Inflammatory macrophage treated with lipopolysaccharide for 1 hour (primary cell): ENCODE measurements around the gene PROKR1.
"Not testable (repeated sequence)": the region's sequence is repeated elsewhere in the genome, so short reads cannot be mapped to it uniquely, and the experiment has no call there.

Source experiments
- DNase-seq, 2 donors: peaks; one replicate each; pipeline ENCODE4 v3.0.0-alpha.2; 2020 to 2022

Gene PROKR1

GRCh38 chr2:68643011-68643873 is at the start of gene PROKR1:
Gene PROKR1, plus strand, starts transcription at chr2:68643579. Its CDS starts 2,243 bp downstream, at chr2:68645822.
- DNase-seq, result peak; percentile 7 to 24

GRCh38 chr2:68594041-68594440 is 49.3 kb upstream of the PROKR1 start:
- DNase-seq, result peak in 1 of 2 donors; percentile 22

DNA sequence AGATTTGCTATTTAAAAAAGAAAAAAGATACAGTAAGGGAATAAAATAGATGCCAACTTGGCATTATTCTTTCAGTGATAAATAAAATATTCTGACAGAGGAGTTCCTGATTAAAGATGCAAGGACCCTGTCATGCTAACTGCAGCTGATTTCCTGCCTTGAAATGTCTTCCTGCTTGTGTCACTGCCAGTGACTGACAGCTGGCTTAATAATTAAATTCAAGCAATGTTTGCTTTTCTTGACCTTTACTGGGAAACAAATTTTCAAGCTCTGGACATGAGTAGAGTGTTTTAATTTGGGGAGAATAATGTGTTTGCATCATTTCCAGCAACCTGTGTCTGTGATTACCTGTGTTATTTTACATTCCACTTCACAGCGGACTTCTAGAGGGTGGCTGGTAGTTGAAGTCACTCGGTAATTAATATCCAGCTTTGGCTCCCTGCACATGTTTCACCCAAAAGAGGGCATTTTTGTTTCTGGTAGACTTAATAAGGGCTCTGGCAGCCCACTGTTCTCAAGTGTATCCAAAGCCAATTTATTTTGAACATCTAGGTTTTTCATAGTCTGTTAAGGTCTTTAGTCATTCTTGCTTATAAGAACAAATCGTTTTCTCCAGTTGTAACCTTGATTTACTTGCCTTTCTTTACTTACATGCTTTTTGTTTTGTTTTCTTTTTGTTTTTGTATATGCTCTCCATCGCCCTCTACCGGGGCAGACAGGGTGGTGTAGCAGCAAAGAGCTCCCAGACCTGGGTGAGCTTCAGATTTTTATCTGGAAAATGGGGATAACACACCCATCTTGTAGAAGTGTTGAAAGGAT is 48.5 kb upstream of the PROKR1 start:
- DNase-seq, result peak; percentile 19 to 62

DNA sequence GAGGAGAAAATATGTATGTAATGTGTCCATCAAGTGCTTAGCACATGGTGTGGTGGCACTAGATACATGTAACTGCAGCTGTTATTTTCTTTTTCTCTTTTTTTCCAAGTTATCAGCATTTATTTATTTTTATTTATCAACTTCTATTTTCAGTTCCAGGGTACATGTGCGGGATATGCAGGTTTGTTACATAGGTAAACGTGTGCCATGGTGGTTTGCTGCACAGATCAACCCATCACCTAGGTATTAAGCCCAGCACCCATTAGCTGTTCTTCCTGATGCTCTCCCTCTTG is 47.9 kb upstream of the PROKR1 start:
- not testable (repeated sequence) for DNase-seq

GRCh38 chr2:68600495-68600894 is 42.9 kb upstream of the PROKR1 start:
- DNase-seq, result not testable (repeated sequence)

GRCh38 chr2:68603059-68603458 is 40.3 kb upstream of the PROKR1 start:
- DNase-seq, result no peak

- DNase-seq, result no peak
Observed at GRCh38 chr2:68604077-68604476, 39.3 kb upstream of the PROKR1 start.

DNA sequence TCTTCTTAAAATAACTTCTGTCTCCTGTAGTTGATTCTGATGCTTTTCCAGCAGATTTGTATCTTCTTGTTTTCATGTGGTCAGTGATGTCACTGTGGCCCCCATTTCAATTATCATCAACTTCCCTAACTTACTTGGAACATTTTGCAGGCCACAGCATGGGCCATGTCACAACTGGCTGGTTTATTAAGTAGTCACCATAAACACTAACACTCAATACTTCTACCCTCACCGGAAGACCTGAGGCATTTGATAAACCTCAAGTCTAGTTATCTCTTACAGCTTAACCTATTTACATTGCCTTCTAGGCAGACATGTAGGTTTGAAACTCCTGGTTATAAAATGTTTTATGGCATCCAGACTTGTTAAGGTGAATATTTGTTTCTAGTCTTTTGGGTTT is 37.4 kb upstream of the PROKR1 start:
- DNase-seq, result no peak

GRCh38 chr2:68606759-68607158 is 36.6 kb upstream of the PROKR1 start:
- no peak for DNase-seq

DNA sequence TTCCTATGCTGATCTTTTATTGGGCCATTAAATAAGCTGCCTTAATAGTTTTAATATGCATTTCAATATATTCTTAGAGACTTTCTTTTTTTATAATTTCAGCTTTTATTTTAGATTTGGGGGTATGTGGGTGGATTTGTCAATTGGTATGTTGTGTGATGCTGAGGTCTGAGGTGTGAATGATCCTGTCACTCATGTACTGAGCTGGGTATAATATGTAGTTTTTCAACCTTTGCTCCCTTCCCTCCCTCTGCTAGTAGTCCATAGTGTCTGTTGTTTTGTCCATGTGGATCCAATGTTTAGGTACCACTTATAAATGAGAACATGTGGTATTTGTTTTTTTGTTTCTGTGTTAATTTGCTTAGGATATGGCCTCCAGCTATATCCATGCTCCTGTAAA is 35.5 kb upstream of the PROKR1 start:
- no peak for DNase-seq

DNA sequence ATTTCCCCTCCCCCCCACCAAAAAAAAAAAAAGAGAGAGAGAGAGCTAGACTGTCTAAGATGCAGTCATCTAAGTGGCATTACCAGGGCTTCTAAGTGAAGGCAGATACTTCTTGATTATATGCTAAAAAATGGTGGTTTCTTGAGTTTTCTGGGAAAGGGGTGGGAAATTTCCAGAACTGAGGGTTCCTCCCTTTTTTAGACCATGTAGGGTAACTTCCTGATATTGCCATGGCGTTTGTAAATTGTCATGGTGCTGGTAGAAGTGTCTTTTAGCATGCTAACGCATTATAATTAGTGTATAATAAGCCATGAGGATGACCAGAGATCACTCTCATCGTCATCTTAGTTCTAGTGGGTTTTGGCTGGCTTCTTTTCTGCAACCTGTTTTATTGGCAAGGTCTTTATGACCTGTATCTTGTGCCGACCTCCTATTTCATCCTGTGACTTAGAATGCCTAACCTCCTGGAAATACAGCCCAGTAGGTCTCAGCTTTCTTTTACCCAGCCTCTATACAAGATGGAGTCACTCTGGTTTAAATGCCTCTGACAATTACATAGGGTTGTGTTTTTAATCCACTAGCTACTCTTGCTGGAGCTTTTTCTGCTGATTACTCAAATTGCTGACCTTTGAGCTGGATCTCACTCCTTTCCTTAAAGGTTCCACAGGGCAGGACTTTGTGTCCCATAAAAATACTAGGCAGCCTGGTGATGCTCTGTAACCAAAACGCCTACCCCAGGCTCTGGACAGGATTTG is 30.4 kb upstream of the PROKR1 start:
- peak in 1 of 2 donors; percentile 5 for DNase-seq

DNA sequence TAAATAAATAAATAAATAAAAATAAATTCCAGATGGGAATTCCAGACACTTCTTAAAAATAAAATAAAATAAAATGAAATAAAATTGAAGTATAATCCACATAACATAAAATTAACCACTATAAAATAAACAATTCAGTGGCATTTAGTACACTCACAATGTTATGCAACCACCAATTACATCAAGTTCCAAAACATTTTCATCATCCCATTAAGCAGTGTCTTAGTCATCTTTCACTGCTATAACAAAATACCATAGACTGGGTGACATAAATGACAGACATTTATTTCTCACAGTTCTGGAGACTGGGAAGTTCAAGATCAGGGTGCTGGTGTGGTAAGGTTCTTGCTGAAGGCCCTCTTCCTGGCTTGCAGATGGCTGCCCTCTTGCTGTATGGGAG is 22.6 kb upstream of the PROKR1 start:
- peak; percentile 39 to 40 for DNase-seq

DNA sequence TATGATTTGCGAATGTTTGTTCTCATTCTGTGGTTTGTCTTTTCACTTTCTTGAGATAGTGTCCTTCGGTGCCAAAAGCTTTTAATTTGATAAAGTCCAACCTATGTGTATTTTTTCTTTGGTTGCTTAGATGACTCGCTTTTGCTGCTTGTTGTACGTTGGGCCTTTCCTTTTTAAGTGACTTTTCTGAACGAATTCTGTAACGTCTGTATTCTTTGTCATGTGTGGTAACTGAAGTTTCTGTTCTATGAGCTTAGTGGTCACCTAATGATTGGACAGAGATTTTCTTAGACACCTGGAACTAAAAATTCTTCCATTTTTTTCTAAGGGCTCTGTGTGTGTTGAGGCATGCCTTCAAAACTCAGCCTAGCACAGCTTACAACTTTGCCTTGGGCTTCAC is 19.6 kb upstream of the PROKR1 start:
- DNase-seq, result no peak

DNA sequence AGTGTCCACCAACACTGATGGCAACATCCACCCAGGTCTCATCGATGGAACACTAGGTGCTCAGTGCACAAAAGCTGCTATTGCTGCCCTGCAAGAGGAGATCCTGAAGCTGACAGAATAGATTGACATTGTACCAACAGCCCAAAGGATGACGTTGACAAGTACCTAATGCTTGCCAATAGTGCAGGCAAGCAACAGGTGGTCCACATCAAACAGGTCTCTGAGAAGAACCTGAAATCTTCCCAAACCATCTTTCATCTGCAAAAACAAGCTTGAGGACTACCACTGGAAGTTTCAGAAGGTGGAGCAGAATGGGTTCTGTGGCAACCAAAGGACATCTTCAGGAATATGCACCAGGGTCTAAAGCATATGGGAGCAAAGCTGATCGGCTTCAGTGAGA is 15.8 kb upstream of the PROKR1 start:
- no peak for DNase-seq

GRCh38 chr2:68632021-68632420 is 11.4 kb upstream of the PROKR1 start:
- no peak for DNase-seq

GRCh38 chr2:68637047-68637446 is 6.3 kb upstream of the PROKR1 start:
- DNase-seq, result no peak

GRCh38 chr2:68643874-68644485 is 601 bp downstream of the PROKR1 start:
- no peak for DNase-seq

DNA sequence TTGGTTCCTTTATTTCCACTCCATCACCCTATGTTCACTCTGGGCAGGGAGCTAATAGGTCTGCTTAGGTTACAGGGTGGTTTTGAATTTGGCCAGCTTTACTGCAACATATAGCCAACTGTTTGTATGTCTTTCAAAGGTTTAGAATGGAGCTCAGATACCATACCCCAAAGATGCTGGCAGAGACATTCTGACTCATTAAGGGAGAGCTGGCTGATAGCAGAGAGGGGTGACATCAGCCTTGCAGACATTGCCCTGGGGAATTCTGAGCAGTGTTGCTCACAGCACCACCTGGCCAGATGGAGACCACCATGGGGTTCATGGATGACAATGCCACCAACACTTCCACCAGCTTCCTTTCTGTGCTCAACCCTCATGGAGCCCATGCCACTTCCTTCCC is 2.1 kb downstream of the PROKR1 start:
- DNase-seq, result no peak

- no peak for DNase-seq
Observed at GRCh38 chr2:68646303-68646702, 2.9 kb downstream of the PROKR1 start.

GRCh38 chr2:68650645-68651044 is 7.3 kb downstream of the PROKR1 start:
- DNase-seq, result no peak

DNA sequence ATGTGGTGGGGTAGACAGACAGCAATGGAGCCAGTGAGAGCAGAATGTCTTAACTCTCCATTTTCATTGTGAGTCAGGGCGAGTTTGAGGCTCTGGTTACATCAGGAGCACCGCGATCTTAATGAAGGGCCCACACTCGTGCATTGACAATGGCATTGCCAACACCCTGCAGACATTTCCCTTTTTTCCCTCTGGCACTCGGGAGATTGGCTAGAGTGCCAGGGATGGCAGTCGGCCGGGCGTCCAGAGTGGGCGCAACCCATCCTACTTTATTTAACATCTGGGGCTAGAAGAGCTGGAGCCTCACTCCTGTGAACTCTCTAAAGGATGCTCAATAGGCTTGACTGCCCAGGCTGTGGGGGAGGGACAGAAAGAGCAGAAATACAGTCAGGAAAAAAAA is 9.7 kb downstream of the PROKR1 start:
- DNase-seq, result no peak

- peak; percentile 7 to 20 for DNase-seq
Observed at GRCh38 chr2:68653538-68653982, 10.2 kb downstream of the PROKR1 start.

DNA sequence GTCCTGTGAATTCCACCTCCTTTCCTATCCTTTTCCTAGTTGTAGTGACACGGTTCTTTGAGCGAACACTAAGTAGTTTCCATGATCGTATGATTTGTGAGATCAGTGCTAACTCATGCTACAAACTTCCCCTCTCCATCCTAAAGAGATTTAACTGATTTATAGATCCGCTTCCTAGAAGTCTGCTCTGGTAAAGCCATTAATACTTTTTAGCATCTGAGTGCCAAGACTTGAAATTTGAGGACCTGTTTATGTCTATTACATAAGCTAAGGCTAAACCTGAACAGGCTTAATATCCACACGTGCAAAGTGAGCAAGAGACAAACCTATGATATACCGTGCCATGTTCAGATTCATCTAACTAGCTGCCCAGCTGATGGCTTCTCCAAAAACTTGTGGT is 14.9 kb downstream of the PROKR1 start:
- DNase-seq, result no peak
